BE2C (cell line): ENCODE data around the gene RDH5.

Source experiments
- DNase-seq: peaks from one replicate; pipeline ENCODE4 v3.0.0-alpha.2; 2020
- H3K27me3 ChIP-seq: fragments of 250-450 bp; sonication (Bioruptor Pico); 2 replicates; pipeline ENCODE4 v1.5.1; 2020; ENCODE audit warnings: mild to moderate bottlenecking
- H3K36me3 ChIP-seq: fragments of 250-450 bp; sonication (Bioruptor Pico); 2 replicates; pipeline ENCODE4 v1.5.1; 2020; ENCODE audit warnings: mild to moderate bottlenecking
- H3K4me1 ChIP-seq: fragments of 250-450 bp; sonication (Bioruptor Pico); 2 replicates; pipeline ENCODE4 v1.5.1; 2020
- H3K4me3 ChIP-seq: 2 replicates; pipeline ENCODE4 v1.5.1; 2011; ENCODE audit warnings: low read depth, low read length
- H3K9me3 ChIP-seq: fragments of 250-450 bp; sonication (Bioruptor Pico); 2 replicates; pipeline ENCODE4 v1.5.1; 2020
- TF ChIP-seq, protein P1 (sequence below): IDR thresholded peaks from 2 replicates; pipeline ENCODE4 v1.5.1; 2012; ENCODE audit warnings: mild to moderate bottlenecking, low read depth, low read length

RDH5 gene

DNA sequence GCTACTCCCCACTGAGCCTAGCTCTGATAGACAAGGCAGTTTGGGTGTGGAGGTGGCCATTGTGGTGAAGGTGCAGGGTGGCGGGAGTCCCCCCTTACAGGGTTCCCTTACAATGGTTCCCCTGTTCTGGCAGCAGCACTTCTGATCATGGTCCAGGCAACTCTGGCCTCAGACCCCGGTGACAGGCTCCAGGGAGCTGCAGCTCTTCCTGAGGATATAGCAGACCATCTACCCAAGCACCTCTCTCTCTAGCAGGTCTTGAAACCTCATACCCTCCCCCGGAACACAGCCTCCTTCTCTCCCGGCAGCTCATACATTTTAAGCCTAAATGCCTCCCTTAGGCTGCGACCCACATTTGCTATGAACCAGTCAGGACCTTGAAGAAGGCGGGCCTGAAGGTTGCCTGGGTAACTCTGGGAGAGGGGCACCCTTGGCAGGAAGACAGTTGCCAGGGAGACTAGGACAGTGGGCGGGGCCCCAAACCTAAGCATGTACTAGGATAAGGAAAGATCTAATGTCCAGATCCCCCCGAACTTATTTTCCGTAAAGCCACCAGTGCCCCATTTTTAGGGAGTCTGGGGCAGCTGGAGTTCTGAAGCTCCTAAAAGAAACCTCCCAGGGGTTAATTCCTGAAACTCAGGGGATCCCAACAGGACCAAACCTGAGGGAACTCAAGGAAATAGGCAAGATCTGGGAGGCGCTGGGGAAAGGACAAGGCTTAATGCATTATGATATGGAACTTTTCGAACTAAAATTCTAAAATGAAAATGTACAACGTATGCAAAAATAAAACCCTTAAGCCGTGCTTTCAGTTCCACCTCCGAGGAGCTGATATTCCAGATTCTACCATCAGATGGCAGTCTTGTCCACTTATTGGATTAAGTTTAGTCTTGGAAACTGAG lies 18.2 kb downstream of the RDH5 start:
- TF ChIP-seq, protein P1, sequence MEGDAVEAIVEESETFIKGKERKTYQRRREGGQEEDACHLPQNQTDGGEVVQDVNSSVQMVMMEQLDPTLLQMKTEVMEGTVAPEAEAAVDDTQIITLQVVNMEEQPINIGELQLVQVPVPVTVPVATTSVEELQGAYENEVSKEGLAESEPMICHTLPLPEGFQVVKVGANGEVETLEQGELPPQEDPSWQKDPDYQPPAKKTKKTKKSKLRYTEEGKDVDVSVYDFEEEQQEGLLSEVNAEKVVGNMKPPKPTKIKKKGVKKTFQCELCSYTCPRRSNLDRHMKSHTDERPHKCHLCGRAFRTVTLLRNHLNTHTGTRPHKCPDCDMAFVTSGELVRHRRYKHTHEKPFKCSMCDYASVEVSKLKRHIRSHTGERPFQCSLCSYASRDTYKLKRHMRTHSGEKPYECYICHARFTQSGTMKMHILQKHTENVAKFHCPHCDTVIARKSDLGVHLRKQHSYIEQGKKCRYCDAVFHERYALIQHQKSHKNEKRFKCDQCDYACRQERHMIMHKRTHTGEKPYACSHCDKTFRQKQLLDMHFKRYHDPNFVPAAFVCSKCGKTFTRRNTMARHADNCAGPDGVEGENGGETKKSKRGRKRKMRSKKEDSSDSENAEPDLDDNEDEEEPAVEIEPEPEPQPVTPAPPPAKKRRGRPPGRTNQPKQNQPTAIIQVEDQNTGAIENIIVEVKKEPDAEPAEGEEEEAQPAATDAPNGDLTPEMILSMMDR = peak; percentile 82
- peak; percentile 90 for DNase-seq
- no peaks in the 10 kb centered on the region for H3K36me3 ChIP-seq
- H3K4me1 ChIP-seq = peaks cover 14% of the 10 kb centered on the region
- H3K9me3 ChIP-seq = no peaks in the 10 kb centered on the region
- H3K27me3 ChIP-seq = no peaks in the 10 kb centered on the region
- H3K4me3 ChIP-seq = peak overlapping the region; percentile 82

DNA sequence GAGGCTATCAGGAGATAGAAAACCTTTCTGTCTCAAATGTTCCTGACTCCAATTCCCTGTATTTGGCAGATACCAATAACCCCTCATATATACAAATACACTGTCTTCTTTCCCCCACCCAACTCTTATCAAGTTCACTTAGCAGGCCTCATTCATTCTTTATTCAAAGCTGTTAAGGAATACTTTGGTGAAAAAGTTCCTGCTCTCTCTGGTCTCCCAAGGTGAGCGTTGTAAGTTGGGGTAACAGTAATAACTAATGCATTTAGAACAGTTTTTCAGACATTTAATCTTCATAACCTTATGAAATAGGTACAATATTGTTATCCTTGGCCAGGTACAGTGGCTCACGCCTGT lies 18.8 kb downstream of the RDH5 start:
- no peaks in the 10 kb centered on the region for H3K27me3 ChIP-seq
- peak overlapping the region; percentile 82; the same call in 1 of the 2 replicates for H3K4me3 ChIP-seq
- no peaks in the 10 kb centered on the region for H3K9me3 ChIP-seq
- DNase-seq = no peak
- TF ChIP-seq, protein P1 = no peak
- H3K36me3 ChIP-seq = no peaks in the 10 kb centered on the region
- H3K4me1 ChIP-seq = peaks cover 14% of the 10 kb centered on the region

DNA sequence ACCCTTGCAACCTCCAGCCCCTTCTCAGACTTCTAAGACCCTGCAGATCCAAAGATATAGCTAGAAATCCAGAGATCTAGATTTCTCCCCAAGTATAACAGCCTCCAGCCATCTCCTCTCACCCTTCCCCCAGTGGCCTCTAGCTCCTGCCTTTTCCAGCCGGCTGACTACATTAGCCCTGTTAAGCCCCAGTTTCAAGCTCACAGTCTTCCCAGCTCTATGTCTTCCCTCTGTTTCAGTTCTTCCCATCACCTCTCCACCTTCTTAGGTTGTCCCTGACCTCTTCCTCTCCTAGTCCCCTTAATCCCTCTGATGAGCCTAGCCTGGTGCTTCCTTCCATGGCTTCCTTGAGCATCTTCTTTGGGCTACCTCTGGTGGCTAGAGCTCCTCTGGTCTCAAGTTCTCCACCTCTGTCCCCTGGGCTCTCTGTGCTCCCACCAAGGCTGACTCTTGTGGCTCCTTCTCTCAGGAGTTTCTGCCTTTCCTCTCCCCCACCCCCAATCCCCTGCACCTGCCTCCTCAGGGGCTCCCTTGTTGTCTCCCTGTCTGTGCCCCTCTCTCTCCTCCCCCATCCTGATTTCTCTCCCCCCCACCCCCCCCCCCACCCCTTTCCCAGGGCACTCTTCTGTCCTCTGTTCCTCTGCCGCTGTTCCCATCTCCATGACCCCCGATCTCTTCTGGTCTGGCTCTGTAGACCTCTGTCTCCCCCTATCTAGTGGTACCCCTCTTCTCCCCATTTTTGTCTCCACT lies 21.9 kb downstream of the RDH5 start:
- Histone ChIP-seq H3K4me1 (peaks cover 26% of the 10 kb centered on the region), H3K36me3 (peaks cover 10% of the 10 kb centered on the region; the same call in 1 of the 2 replicates), H3K27me3 (no peaks in the 10 kb centered on the region), H3K9me3 (no peaks in the 10 kb centered on the region), H3K4me3 (peak overlapping the region; percentile 55)
- TF ChIP-seq, protein P1 = no peak
- no peak for DNase-seq

DNA sequence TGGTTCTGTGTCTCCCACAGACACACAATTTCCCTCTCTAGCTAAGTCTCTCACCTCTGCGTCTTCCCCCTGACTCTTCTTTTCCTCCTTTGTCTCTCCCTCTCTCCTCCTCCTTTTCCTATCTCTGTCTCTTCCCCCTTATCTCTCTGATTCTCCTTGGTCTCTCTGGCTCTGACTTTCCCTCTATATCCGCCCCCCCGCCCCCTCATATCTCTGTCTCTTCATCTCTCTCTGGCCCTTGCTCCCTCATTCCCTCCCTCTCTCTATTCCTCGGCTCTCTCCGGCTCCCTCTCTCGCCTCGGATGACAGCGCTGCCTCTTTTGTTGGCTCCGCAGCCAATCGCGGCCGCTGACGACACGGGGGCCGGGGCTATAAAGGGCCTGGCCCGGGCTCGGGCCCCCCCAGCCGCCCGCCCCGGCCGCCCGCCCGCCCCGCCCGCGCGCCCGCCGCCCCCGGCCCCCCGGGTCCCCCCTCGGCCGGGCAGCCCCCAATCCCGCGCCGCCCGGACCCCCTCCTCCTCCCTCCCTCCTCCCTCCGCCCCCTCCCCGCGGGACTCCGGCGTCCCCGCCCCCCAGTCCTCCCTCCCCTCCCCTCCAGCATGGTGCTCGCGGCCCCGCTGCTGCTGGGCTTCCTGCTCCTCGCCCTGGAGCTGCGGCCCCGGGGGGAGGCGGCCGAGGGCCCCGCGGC lies 22.7 kb downstream of the RDH5 start, which contains the start of gene GDF11:
Gene GDF11, plus strand, starts transcription at position 404 of the 687 bp plus-strand sequence. Its CDS starts 195 bp downstream, at position 599.
- TF ChIP-seq, protein P1 = no peak
- DNase-seq = peak; percentile 90
- peaks cover 20% of the 10 kb centered on the region for H3K4me1 ChIP-seq
- no peaks in the 10 kb centered on the region for H3K27me3 ChIP-seq
- peaks cover 10% of the 10 kb centered on the region; the same call in 1 of the 2 replicates for H3K36me3 ChIP-seq
- H3K9me3 ChIP-seq = no peaks in the 10 kb centered on the region
- H3K4me3 ChIP-seq = peak within 1 kb of the TSS; percentile 96

DNA sequence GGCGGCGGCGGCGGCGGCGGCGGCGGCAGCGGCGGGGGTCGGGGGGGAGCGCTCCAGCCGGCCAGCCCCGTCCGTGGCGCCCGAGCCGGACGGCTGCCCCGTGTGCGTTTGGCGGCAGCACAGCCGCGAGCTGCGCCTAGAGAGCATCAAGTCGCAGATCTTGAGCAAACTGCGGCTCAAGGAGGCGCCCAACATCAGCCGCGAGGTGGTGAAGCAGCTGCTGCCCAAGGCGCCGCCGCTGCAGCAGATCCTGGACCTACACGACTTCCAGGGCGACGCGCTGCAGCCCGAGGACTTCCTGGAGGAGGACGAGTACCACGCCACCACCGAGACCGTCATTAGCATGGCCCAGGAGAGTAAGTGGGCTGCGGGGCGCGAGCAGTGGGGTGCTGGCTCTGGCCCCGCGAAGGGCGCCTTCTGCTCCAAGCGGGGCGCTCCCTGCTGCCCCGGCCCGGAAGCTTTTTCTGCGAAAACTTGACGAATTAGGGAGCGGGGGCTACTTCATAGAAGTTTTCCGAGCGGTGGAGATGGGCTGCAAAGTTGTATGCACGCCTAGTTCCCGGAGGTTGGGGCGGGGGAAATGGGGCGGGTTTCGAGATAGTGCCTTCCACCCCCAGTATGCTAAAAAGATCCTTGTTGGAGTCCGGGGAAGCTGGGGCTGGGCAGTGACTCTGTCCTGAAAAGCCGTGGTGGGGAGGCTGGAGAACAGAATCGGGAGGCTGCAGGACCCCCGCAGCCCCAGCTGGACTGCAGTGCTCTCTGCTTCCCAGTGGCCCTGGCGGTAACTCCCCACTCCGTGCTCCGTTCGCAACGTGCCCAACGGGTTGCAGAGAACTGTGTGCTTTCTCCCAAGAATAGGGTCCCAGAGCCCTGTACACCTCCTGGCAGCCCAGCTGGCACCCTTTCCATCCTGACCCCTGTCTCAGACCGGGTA lies 23.5 kb downstream of the RDH5 start:
- TF ChIP-seq, protein P1 = no peak
- Histone ChIP-seq H3K4me1 (peaks cover 20% of the 10 kb centered on the region), H3K4me3 (peak overlapping the region; percentile 96), H3K27me3 (no peaks in the 10 kb centered on the region), H3K9me3 (no peaks in the 10 kb centered on the region), H3K36me3 (peaks cover 18% of the 10 kb centered on the region)
- DNase-seq = peak; percentile 64
